ENCODE results near the gene ASB3.

ASB3 gene

DNA sequence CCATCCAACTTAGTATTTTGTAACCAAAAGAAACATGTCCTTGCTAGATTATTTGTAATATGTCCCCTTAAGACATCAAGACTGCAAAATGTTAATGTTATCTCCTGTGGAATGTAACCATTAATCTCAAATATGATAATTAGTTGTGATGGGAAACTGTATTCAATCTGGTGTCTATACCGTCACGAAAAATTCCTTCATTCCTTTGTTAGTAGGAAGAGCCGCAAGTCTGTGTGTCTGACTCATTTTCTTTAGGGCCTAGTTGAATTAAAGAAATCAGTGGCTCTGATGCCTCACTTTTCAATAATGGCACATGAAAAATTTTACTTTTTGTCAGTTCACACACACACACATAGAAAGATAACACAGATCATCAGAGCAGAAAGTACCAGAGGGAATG lies 146.3 kb downstream of the ASB3 start:
- DNase-seq, result no peak

DNA sequence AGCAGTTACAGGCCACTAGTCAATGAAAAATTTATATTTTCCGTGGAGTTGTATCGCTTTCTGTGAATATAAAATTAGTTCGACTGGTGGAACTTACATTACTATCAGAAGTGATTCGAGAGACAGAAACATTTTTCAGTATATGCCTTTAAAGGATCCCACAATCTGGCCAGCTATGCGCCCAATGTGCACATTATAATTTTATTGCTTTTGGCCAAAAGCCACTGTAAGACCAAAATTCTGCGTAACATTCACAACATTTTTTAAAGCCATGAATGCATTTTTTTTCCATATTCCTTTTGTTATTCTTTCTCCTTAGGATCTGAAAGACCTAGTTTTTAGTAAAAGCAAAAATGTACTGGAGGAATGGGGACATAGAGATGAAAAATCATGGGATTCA lies 150.2 kb downstream of the ASB3 start:
- DNase-seq, result no peak

DNA sequence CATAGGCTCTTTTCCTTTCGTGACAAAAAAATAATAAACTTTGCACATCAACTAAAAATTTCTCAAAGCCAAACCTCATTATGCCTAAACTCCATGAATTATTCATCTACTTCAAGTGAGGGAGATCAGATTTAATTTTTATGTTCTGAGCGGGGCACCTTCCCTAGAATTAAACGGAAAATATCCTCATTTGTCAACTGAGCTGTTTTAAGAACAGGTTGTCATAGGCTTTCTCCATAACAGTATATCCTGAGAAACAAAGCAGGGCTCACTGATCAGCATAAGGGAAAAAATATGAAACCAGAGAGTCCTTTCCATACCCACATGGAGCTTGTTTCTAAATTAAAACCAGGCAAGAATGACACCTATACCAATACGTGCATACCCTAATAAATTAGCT lies 150.6 kb downstream of the ASB3 start:
- DNase-seq, result no peak

DNA sequence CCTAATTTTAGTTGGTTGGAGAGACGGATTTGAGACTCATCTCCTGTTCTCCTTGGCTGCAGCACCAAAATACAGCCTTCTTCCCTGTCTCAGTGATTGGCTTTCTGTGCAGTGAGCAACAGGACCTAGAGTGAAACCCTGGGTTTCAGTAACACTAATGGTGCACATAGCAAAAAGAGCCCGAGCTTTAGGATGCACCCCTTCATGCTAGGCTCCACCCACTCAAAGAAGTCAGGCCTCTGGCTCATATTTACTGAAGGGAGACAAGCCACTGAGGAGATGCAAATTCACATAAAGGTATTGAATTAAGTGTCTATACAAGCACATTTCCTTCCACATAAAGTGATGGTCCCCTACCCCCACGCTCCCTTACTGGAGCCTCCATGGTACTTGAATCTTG lies 151.1 kb downstream of the ASB3 start:
- no peak for DNase-seq

DNA sequence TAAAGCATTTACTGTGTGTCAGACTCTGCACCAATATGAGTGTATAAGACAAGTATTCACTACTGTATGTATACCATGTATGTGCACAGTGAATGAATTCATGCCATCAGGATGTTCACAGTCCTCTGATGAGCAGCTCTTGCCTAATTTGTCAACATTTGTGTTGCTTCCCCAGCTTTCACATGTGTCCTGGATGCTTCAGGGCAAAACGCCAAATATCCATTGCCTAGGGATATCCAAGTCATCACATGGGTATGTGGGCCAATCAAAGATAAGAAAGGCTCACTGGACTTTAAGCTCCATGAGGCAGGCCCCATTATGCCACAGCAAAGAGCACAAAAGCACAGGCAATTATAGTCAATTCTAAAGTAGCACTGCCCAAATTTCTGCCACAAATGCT lies 153.3 kb downstream of the ASB3 start:
- DNase-seq, result no peak

DNA sequence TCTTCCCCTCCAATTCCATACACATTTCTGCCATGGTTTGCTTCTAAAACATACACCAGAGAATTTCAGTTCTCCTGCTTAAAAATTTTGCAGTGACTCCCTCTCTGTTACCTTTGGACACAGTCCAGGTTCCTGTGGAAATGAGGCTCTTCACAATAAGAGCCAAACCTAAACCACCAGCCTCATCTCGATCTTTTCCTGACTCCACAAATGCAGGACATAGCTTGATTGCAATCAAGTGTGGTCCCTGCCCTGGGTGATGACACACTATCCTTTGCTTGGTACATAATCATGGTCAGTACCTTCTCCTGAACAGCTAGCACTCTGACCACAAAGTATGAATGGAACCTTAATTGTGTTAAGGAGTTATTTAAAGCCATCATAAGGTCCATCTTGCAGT lies 154.0 kb downstream of the ASB3 start:
- DNase-seq, result no peak

DNA sequence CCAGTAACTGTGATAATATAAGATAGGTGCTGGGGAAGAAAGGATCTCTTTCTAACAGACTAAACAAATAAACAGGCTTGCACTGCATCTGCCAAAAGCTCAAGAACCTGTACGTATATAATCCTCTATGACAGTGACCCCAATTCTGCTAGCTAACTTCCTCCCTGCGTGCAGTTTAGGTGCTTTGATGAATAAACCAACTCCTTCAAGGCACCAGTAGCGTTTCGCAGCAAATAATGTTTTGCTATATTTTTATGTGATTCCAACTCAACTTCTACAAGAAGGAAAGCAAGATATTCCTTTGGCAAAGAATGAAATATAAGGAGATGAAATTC lies 154.7 kb downstream of the ASB3 start:
- no peak for DNase-seq

DNA sequence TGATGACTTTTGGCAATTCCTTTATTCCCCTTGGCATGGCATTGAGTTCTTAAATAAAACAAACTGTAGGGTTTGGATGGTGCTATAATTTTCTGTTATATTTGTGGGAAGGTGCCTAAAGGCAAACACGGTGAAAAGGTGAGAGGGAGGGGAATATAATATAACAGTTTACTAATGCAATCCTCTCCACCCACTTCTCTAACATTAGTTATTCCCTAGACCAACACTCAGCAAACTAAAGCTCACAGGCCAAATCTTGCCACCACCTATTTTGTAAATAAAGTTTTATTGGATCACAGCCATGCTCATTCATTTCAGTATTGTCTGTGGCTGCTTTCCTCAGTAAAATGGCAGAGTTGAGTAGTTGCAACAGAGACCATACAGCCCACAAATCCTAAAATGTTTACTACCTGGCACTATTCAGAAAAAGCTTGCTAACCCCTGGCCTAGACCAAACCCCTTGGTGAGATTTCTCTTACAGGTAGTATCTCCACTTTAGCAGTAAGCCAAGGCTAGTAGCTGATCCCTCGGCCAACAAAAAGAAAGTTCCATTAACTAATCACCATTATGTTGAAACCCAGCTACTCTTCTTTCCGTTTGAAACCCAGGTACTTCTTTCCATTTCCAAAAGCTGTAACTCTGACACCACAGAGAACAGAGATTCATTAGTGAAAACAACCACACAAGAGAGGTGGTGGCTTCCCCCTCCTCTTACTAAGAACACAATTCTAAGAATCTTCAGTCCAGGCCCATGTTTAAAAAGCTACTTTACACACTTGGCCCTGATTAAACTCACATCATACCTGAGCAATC lies 155.2 kb downstream of the ASB3 start:
- DNase-seq, result no peak

DNA sequence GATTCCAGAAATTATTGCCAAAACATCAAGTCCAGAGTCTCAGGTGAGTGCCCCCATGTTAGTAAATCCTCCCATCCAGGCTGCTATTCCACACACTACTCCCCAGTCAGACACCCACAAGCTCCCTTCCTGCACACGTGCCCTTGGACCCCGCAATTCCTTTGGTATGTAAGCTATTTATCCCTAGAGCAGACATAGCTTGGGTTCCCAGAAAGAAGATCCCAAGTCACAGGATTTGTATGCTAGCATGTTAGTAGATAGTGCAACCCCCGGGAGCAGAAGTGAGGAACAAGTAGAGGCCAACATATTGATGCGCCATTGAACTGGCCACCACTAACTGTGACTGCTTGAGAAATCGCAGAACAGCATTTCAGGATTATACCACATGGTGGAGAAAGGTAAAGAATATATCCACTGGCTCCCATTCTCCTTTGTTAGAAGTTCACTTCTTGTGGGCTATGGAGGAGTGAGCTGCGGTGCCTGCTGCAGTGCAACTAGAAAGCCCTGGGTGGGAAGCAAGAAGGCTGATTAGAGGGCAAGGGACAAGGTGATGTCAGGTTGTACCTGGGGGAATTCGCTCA lies 156.6 kb downstream of the ASB3 start:
- DNase-seq, result no peak

DNA sequence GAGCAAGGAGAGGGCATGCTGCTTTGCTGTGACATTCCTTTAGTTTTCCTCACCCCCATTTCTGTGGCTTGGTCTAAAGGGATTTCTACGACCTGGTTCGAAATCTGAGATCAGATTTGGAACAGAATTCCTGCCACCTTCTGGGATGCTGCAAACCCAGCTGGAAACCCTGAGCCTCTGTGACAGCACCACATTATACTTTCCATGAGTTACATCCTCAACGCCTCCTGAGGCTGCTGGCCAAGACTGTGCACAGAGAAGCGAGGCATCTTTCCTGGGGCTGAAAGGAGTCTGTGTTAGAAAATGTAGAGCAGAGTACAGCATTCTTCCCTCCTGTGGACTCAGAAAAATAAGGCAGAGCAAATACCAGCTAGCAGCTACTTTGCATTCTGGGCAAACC lies 157.3 kb downstream of the ASB3 start:
- no peak for DNase-seq

DNA sequence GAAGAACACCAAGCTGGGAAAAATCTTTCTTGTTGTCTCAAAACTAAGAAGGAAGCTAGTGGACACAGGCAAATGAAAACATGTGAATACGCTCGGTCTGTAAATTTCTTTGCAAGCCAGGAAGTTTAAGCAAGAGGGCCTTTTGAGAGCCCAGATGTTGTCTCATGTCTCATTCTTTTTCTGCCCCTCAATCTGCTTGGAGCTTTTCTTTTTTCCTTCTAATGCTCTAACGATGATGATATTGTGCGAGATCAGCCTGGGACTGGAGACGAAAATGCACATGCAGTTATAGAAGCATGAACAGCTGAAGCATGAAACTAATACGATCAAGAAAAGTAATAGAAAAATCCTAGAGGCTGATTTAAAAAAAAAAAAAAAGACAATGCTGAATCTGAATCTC lies 157.8 kb downstream of the ASB3 start:
- no peak for DNase-seq

DNA sequence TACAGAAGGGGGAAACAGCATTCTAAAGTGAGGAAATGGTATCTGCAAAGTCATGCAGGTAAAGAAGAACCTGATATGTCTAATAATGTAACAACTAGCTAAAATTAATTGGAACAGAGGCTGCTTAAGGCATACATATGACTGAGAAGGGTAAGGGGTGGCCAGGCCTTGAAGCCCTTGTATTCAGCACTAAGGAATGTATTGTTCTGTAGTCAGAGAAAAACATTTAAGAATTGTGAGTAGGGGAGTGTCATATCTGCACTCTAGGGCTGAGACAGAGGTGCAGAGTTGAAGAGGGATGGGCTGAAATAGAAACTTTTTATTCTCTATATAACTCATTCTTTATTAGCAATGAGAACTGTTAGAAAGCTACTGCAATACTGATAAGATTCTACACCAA lies 164.6 kb downstream of the ASB3 start:
- DNase-seq, result no peak

DNA sequence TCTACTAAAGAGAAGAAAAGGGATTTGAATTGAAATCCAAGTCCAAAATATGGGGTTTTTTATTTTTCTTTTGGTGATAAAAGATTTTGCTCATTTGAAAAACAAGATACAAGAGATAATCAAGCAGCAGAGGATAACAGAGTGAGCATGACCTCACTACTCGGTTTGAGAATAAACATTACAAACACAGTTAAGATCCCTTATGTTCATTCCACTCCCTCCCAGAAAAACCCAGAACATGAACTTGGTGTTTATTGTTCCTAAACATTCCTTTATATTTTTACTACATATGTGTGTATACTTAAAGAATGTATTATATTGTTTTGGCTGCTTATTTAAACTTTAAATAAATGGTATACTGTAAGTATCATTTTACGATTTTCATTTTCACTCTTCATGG lies 165.8 kb downstream of the ASB3 start:
- DNase-seq, result no peak

Measured in stimulated activated CD4-positive, alpha-beta T cell treated with anti-CD3 and anti-CD28 coated beads, Interleukin-1b, Interleukin-23, amount 100 ng/mL, for 48 hours (primary cell).